Measurements from ENCODE around the gene LMNTD2.

The LMNTD2 gene

DNA sequence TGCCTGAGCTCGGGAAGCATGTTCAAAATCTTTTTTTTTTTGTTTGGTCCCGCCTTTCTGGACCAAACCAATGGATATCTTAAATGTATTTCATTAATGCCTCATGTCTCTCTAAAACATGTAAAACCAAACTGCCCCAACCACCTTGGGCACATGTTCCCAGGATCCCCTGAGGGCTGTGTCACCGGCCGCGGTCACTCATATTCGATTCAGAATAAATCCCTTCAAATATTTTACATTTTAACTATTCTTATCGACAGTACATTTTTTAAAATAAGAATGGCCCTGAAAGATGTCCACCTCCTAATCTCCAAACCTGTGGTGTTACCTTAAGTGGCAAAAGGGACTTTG lies 55.6 kb downstream of the LMNTD2 start:
- DNase-seq (ENCODE audit: low read depth in 2 of 2): no peak
- H3K4me3 ChIP-seq (replicated peaks in 1 of 2; ENCODE audit: low read depth in 2 of 2, low read length in 2 of 2): peak overlapping the region; percentile 61 to 70
- TF ChIP-seq, protein P1, sequence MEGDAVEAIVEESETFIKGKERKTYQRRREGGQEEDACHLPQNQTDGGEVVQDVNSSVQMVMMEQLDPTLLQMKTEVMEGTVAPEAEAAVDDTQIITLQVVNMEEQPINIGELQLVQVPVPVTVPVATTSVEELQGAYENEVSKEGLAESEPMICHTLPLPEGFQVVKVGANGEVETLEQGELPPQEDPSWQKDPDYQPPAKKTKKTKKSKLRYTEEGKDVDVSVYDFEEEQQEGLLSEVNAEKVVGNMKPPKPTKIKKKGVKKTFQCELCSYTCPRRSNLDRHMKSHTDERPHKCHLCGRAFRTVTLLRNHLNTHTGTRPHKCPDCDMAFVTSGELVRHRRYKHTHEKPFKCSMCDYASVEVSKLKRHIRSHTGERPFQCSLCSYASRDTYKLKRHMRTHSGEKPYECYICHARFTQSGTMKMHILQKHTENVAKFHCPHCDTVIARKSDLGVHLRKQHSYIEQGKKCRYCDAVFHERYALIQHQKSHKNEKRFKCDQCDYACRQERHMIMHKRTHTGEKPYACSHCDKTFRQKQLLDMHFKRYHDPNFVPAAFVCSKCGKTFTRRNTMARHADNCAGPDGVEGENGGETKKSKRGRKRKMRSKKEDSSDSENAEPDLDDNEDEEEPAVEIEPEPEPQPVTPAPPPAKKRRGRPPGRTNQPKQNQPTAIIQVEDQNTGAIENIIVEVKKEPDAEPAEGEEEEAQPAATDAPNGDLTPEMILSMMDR (IDR thresholded peaks at IDR 0.05; ENCODE audit: low read depth, low read length): no peak

All from cardiac fibroblast (primary cell).